Measurements from ENCODE around the gene CALN1. TPM values are rescaled to one million over a fixed set of nuclear protein-coding genes. Genes with fewer than 3 reads are reported as not detected.

Gene CALN1
- total RNA-seq, 2 donors from 2014 or later = 4.3 to 6.9 TPM

DNA sequence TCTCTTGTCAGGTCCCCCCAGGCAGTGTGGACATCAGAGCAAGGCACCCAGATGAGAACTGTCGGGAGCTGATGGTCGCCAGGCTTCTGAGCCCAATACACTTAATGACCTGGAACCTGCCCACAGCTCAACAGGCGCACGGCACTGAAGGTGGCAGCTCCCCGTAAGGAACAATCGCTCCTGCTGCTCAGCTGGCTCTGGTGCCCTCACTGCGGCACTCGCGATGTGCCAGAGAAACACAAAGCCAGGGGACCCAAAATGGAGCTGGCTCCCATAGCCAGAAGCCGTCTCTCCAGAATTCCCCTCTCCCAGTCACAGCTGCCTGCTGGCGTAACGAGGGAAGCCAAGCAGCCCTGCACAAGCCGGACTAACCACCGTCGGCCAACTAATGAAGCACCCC, 6.3 kb downstream of the CALN1 start:
- Histone ChIP-seq H3K27me3 (ENCODE audit: control insufficient read depth, insufficient read depth, low read length, poor library complexity, severe bottlenecking) (no peaks in the 10 kb centered on the region), H3K4me1 (ENCODE audit: control insufficient read depth, insufficient read depth, low read length) (no peaks in the 10 kb centered on the region), H3K27ac (ENCODE audit: low read depth, low read length) (no peak overlapping the region), H3K9ac (ENCODE audit: extremely low read depth, low read length, poor library complexity, severe bottlenecking) (no peak overlapping the region), H3K4me3 (ENCODE audit: low read length) (no peak overlapping the region), H3K9me3 (ENCODE audit: control insufficient read depth, low read length) (no peaks in the 10 kb centered on the region), H3K36me3 (ENCODE audit: control insufficient read depth, insufficient read depth, low read length) (no peaks in the 10 kb centered on the region)
- no peak overlapping the region for H3K4me3 Mint-ChIP-seq
- DNase-seq = no peak
- TF ChIP-seq, protein P1, sequence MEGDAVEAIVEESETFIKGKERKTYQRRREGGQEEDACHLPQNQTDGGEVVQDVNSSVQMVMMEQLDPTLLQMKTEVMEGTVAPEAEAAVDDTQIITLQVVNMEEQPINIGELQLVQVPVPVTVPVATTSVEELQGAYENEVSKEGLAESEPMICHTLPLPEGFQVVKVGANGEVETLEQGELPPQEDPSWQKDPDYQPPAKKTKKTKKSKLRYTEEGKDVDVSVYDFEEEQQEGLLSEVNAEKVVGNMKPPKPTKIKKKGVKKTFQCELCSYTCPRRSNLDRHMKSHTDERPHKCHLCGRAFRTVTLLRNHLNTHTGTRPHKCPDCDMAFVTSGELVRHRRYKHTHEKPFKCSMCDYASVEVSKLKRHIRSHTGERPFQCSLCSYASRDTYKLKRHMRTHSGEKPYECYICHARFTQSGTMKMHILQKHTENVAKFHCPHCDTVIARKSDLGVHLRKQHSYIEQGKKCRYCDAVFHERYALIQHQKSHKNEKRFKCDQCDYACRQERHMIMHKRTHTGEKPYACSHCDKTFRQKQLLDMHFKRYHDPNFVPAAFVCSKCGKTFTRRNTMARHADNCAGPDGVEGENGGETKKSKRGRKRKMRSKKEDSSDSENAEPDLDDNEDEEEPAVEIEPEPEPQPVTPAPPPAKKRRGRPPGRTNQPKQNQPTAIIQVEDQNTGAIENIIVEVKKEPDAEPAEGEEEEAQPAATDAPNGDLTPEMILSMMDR (conservative IDR thresholded peaks at IDR 0.05) = no peak
- no peaks in the 10 kb centered on the region for H3K36me3 Mint-ChIP-seq (ENCODE audit: low read depth)
- H3K27ac Mint-ChIP-seq = no peak overlapping the region
- H3K9me3 Mint-ChIP-seq = no peaks in the 10 kb centered on the region
- 95 to 98% methylated on average over 6 to 15 of the region's 15 CpGs for WGBS, 2 experiments (ENCODE audit: insufficient coverage in 1 of 2, insufficient read length in 1 of 2)
- peaks cover 9% of the 10 kb centered on the region for H3K27me3 Mint-ChIP-seq (ENCODE audit: insufficient read depth)
- no peaks in the 10 kb centered on the region for H3K4me1 Mint-ChIP-seq

DNA sequence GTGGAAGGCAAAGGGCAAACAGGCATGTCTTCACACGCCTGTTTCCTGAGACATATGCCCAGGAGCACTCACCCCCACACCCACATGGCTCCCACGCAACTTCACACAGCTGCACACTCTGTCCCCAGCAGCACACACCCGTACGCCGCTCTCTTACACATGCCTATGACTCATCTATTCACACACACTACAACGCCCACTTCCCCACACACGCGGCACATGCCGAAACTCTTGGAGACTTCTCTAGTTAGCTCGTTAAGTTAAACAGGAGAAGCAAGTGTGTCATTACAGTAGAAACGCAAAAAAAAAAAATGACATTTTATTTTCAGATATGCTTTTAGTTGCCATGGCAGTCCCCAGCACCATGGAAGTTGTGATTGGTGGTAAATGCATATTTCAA, 6.7 kb downstream of the CALN1 start:
- H3K4me3 Mint-ChIP-seq = no peak overlapping the region
- no peak for DNase-seq
- H3K4me1 ChIP-seq (ENCODE audit: control insufficient read depth, insufficient read depth, low read length) = no peaks in the 10 kb centered on the region
- no peaks in the 10 kb centered on the region for H3K36me3 ChIP-seq (ENCODE audit: control insufficient read depth, insufficient read depth, low read length)
- no peaks in the 10 kb centered on the region for H3K9me3 ChIP-seq (ENCODE audit: control insufficient read depth, low read length)
- no peaks in the 10 kb centered on the region for H3K27me3 ChIP-seq (ENCODE audit: control insufficient read depth, insufficient read depth, low read length, poor library complexity, severe bottlenecking)
- TF ChIP-seq, protein P1 (conservative IDR thresholded peaks at IDR 0.05) = no peak
- H3K9me3 Mint-ChIP-seq = no peaks in the 10 kb centered on the region
- H3K4me3 ChIP-seq (ENCODE audit: low read length) = no peak overlapping the region
- no peak overlapping the region for H3K27ac Mint-ChIP-seq
- no peak overlapping the region for H3K9ac ChIP-seq (ENCODE audit: extremely low read depth, low read length, poor library complexity, severe bottlenecking)
- 89 to 93% methylated on average over 11 of the region's 11 CpGs for WGBS, 2 experiments (ENCODE audit: insufficient coverage in 1 of 2, insufficient read length in 1 of 2)
- no peaks in the 10 kb centered on the region for H3K36me3 Mint-ChIP-seq (ENCODE audit: low read depth)
- peaks cover 12% of the 10 kb centered on the region for H3K27me3 Mint-ChIP-seq (ENCODE audit: insufficient read depth)
- H3K27ac ChIP-seq (ENCODE audit: low read depth, low read length) = no peak overlapping the region
- no peaks in the 10 kb centered on the region for H3K4me1 Mint-ChIP-seq

DNA sequence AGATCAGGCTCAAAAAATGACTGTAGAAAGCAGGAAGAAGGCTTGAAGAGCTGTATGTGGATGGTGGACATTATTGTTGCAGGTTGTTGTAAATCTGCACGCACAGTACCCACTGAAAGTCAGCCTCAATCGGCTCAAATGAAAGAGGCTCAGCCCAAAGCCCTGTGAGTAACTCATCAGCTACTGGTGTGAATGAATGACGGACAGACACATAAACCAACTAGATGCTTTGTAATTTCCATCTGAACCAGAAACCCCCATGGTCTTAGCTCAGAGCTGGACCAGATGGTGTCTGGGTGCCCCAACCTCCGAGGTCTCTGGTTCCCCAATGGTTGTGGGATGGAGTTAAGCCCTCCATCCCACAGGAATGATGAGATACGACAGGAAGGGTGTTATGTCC, 7.4 kb downstream of the CALN1 start:
- Mint-ChIP-seq H3K27me3 (ENCODE audit: insufficient read depth) (peaks cover 12% of the 10 kb centered on the region), H3K36me3 (ENCODE audit: low read depth) (no peaks in the 10 kb centered on the region), H3K4me1 (no peaks in the 10 kb centered on the region), H3K9me3 (no peaks in the 10 kb centered on the region), H3K4me3 (no peak overlapping the region), H3K27ac (no peak overlapping the region)
- H3K9ac ChIP-seq (ENCODE audit: extremely low read depth, low read length, poor library complexity, severe bottlenecking) = no peak overlapping the region
- no peak for DNase-seq
- H3K27me3 ChIP-seq (ENCODE audit: control insufficient read depth, insufficient read depth, low read length, poor library complexity, severe bottlenecking) = no peaks in the 10 kb centered on the region
- TF ChIP-seq, protein P1 (conservative IDR thresholded peaks at IDR 0.05) = no peak
- H3K27ac ChIP-seq (ENCODE audit: low read depth, low read length) = no peak overlapping the region
- no peak overlapping the region for H3K4me3 ChIP-seq (ENCODE audit: low read length)
- 99 to 100% methylated on average over 4 to 5 of the region's 5 CpGs for WGBS, 2 experiments (ENCODE audit: insufficient coverage in 1 of 2, insufficient read length in 1 of 2)
- no peaks in the 10 kb centered on the region for H3K4me1 ChIP-seq (ENCODE audit: control insufficient read depth, insufficient read depth, low read length)
- H3K36me3 ChIP-seq (ENCODE audit: control insufficient read depth, insufficient read depth, low read length) = no peaks in the 10 kb centered on the region
- H3K9me3 ChIP-seq (ENCODE audit: control insufficient read depth, low read length) = no peaks in the 10 kb centered on the region

Data from endodermal cell (in vitro differentiated cells).